EH (cell line): ENCODE results near the gene VASH1.

ENCODE experiments used
- DNase-seq: peaks from one replicate; pipeline ENCODE4 v3.0.0-alpha.2; 2015; ENCODE audit warnings: low read depth

The VASH1 gene

GRCh38 chr14:76832503-76832988 is 71.3 kb downstream of the VASH1 start:
- no peak for DNase-seq
